GM12864 (cell line): Measurements from ENCODE around the gene ALPK3.

Experiments used
- DNase-seq: peaks from one replicate; pipeline ENCODE4 v3.0.0-alpha.2; 2011; ENCODE audit warnings: low read depth
- H3K4me3 ChIP-seq: 2 replicates; pipeline ENCODE4 v1.5.1; 2011; ENCODE audit warnings: mild to moderate bottlenecking, low read depth, low read length, control low read depth
- CTCF ChIP-seq: IDR thresholded peaks from 2 replicates; pipeline ENCODE4 v1.5.1; 2011; ENCODE audit warnings: low read depth, mild to moderate bottlenecking, moderate library complexity, low read length, control low read depth, inconsistent platforms; ENCODE audit errors: missing control alignments

ALPK3 gene

GRCh38 chr15:84861781-84862180 lies 44.6 kb downstream of the ALPK3 start:
- no peak overlapping the region for H3K4me3 ChIP-seq
- DNase-seq, result no peak
- TF ChIP-seq CTCF, result no peak

GRCh38 chr15:84862214-84862975 lies 45.2 kb downstream of the ALPK3 start:
- no peak overlapping the region for H3K4me3 ChIP-seq
- TF ChIP-seq CTCF, result no peak
- no peak for DNase-seq

GRCh38 chr15:84863565-84864443 lies 46.6 kb downstream of the ALPK3 start:
- DNase-seq, result no peak
- no peak for TF ChIP-seq CTCF
- H3K4me3 ChIP-seq, result no peak overlapping the region

- no peak for TF ChIP-seq CTCF
- no peak for DNase-seq
- H3K4me3 ChIP-seq, result no peak overlapping the region
Observed at GRCh38 chr15:84864444-84864795, 47.3 kb downstream of the ALPK3 start.

DNA sequence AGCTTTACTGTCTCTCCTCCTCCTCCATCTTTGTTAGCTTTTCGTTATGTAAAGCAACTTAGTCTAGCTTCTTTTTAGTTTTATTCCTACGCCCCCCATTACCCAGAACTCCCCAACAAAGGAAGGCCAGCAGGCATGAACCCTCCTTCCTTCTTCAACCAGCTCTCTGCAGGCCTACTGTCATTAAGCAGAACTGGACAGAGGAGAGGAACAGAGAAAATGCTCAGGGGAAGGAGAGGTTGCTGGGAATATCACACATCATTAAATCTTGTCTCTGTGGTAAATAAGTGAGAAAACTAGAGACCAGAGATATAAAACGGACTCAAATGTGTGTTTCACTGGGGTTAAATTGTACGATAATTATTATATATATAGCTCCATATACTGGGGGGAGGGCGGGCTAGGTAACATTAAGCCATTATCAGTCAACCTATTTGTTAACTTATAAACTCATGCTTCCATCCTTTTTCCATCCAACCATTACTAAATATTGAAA lies 48.0 kb downstream of the ALPK3 start:
- no peak for DNase-seq
- TF ChIP-seq CTCF, result no peak
- H3K4me3 ChIP-seq, result no peak overlapping the region

DNA sequence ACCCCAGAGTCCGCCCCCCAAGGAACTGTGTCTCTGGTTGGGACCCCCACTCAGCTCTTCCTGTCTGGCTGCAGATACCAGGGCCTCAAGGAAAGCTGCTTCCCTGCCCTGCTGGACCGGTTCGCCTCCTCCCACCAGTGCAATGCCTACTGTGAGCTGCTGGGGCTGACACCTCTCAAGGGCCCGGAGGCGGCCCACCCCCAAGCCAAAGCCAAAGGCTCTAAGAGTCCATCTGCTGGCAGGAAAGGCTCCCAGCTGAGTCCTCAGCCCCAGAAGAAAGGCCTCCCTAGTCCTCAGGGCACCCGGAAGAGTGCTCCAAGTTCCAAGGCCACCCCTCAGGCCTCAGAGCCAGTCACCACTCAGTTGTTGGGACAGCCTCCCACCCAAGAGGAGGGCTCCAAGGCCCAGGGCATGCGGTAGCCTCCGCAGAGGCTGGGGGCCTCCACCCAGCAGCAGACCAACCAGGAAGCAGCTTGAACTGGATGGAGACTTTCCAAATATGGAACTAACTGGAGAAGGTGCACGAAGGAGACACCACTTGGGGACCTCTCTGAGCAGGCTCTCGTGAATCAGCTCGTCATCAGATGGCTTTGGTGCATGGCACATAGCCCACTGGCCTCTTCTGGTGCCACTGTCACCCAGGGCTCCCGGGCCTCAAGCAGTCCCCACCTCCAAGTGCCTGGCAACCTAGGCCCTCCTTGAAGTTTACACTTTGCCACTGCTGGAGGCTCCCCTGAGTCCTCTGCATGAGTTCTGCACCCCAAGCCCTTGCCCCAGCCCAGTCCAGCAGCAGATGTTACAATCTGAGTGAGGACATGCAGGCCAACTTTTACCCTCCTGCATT lies 51.1 kb downstream of the ALPK3 start:
- H3K4me3 ChIP-seq, result no peak overlapping the region
- no peak for DNase-seq
- TF ChIP-seq CTCF, result no peak
